VCaP (cell line): ENCODE data around the gene SH3YL1.

ENCODE experiments used
- H3K27ac ChIP-seq: fragments of 450-650 bp; 2 replicates; pipeline ENCODE4 v1.5.1; 2017
- TF ChIP-seq, protein P1 (sequence below): fragments of 450-650 bp; conservative IDR thresholded peaks from 2 replicates; pipeline ENCODE4 v1.5.1; 2017; ENCODE audit warnings: mild to moderate bottlenecking, moderate library complexity

SH3YL1 gene

DNA sequence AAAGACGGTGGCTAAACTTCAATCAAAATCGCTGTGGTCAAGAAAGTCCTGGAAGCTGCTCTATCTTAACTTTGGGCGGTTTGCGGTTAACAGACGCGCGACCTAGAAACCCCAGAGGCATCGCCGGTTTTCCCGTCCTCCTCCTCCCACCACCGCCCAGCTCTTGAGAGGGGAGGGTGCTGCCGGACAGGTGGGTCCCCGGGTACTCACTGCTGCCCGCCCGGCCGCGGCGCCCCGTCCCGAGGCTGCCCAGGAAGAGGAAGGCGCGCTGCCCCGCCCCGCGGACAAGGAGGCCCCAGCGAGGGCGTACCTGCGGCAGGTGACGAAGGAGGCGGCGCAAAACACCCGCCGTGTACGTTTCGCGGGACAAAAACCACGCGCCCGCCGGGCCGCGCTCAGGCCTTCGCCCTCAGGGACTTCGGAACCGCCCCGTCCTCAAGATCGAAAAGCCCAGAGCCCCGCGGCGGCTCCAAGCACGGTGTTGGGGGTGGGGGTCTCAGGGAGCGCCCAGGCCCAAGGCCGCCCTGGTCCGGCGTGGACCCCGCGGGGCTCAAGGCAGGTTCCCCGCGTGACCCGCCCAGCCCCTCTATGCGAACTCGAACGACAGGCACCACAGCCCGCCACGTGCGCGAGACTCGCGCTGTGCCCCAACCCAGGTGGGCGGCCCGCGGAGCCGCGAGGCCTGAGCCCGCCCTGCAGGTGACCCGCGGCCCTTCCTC is at the start of gene SH3YL1:
Gene SH3YL1 (minus strand): TSS at position 259 of the 719 bp plus-strand sequence. CDS start 48 bp downstream, at position 211.
- peak within 1 kb of the TSS; percentile 95 for H3K27ac ChIP-seq
- TF ChIP-seq, protein P1, sequence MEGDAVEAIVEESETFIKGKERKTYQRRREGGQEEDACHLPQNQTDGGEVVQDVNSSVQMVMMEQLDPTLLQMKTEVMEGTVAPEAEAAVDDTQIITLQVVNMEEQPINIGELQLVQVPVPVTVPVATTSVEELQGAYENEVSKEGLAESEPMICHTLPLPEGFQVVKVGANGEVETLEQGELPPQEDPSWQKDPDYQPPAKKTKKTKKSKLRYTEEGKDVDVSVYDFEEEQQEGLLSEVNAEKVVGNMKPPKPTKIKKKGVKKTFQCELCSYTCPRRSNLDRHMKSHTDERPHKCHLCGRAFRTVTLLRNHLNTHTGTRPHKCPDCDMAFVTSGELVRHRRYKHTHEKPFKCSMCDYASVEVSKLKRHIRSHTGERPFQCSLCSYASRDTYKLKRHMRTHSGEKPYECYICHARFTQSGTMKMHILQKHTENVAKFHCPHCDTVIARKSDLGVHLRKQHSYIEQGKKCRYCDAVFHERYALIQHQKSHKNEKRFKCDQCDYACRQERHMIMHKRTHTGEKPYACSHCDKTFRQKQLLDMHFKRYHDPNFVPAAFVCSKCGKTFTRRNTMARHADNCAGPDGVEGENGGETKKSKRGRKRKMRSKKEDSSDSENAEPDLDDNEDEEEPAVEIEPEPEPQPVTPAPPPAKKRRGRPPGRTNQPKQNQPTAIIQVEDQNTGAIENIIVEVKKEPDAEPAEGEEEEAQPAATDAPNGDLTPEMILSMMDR = no peak

- TF ChIP-seq, protein P1 = no peak
- H3K27ac ChIP-seq = no peak overlapping the region
Observed at GRCh38 chr2:310994-311393, 47.2 kb upstream of the SH3YL1 start.

GRCh38 chr2:309954-310510 is 46.2 kb upstream of the SH3YL1 start:
- TF ChIP-seq, protein P1 = no peak
- no peak overlapping the region for H3K27ac ChIP-seq

- no peak overlapping the region for H3K27ac ChIP-seq
- TF ChIP-seq, protein P1 = no peak
Observed at GRCh38 chr2:309148-309953, 45.5 kb upstream of the SH3YL1 start.

DNA sequence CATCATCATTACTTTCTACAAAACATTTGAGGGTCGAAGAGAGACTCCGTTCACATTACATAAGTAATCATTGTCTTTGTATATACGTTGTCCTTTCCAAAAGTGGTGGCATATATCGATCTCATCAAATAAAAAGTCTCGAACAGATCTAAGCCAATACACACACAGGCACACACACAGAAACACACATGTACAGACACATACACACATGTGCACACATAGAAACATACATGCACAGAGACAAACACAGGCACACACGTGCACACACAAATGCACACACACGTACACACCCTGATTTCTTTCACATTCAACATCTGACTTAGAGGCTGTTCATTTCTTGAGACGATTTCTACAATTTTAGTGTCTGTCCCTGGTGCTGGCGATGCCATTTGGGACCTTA is 41.5 kb upstream of the SH3YL1 start:
- TF ChIP-seq, protein P1 = no peak
- no peak overlapping the region for H3K27ac ChIP-seq

DNA sequence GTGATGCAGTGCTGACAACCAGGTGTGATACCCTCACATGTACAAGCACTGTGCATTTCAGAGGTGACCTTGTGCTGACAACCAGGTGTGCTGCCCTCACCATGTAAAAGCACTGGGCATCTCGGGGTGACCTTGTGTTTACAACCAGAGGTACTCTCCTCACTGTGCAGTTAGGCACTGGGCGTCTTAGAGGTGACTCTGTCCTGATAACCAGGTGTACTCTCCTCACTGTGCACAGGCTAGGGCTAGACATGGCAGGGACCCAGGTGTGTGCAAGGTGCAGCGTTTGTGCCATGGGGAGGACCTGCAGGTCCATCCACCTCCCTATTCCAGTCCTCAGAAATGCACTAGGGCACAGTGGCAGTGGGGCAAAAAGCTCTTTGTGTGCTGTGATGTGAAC is 32.5 kb upstream of the SH3YL1 start:
- TF ChIP-seq, protein P1 = no peak

GRCh38 chr2:295090-295489 is 31.3 kb upstream of the SH3YL1 start:
- TF ChIP-seq, protein P1 = no peak

More for the DNA sequence above, 32.5 kb upstream of the SH3YL1 start:
- no peak overlapping the region for H3K27ac ChIP-seq

More at GRCh38 chr2:295090-295489, 31.3 kb upstream of the SH3YL1 start:
- no peak overlapping the region for H3K27ac ChIP-seq
